ENCODE measurements around the gene NEURL1.
"Not testable (repeated sequence)": the region's sequence is repeated elsewhere in the genome, so short reads cannot be mapped to it uniquely, and the experiment has no call there.

DNA sequence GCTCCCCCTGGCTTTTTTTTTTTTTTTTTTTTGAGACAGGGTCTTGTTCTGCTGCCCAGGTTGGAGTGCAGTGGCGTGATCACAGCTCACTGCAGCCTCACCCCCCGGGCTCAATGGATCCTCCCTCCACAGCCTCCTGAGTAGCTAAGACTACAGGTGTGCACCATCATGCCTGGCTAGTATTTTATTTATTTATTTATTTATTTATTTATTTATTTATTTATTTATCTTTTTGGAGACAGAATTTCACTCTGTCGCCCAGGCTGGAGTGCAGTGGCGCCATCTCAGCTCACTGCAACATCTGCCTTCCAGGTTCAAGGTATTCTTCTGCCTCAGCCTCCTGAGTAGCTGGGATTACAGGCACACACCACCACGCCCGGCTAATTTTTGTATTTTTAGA is 10.3 kb downstream of the NEURL1 start:
- TF ChIP-seq YY1 (IDR thresholded peaks at IDR 0.05; ENCODE audit: insufficient read depth, insufficient read length); SUZ12 (IDR thresholded peaks at IDR 0.05; ENCODE audit: extremely low read depth, insufficient read depth, insufficient read length); ZNF274 (IDR thresholded peaks at IDR 0.05; ENCODE audit: low read depth, low read length): not testable (repeated sequence)
